Psoas muscle (tissue), 8 donors: ENCODE data around the gene MICOS13. TPM values are rescaled to one million over a fixed set of nuclear protein-coding genes. Genes with fewer than 3 reads are reported as not detected.

ENCODE experiments used
- ATAC-seq, 4 donors: fragments of 200-7000 bp; cut with Tn5 transposase; one replicate each; pipeline ENCODE4 v1.9.1; 2020; ENCODE audit warnings: moderate library complexity in 3 of 4, mild to moderate bottlenecking in 2 of 4
- DNase-seq, 2 donors: peaks; one replicate each; pipeline ENCODE4 v3.0.0-alpha.2; 2020
- H3K27ac ChIP-seq: fragments of 200-600 bp; one replicate; pipeline ENCODE4 v1.8.0; 2022
- H3K27me3 ChIP-seq, 3 donors: fragments of 200-600 bp in 1 of 3; one replicate each; pipeline versions ENCODE4 v1.6.1 to v1.8.0; 2013 to 2022; ENCODE audit warnings: low read length in 2 of 3, mild to moderate bottlenecking in 2 of 3, moderate library complexity in 1 of 3; ENCODE audit not compliant: insufficient read depth in 3 of 3
- H3K36me3 ChIP-seq, 2 donors: fragments of 200-600 bp in 1 of 2; one replicate each; pipeline versions ENCODE4 v1.6.1 to v1.8.0; 2013 to 2022; ENCODE audit warnings: low read depth in 1 of 2, mild to moderate bottlenecking in 1 of 2, moderate library complexity in 1 of 2; ENCODE audit not compliant: insufficient read depth in 1 of 2
- H3K4me1 ChIP-seq: fragments of 200-600 bp; one replicate; pipeline ENCODE4 v1.8.0; 2022
- H3K4me3 ChIP-seq: fragments of 200-600 bp; one replicate; pipeline ENCODE4 v1.8.0; 2022; ENCODE audit warnings: mild to moderate bottlenecking
- H3K9me3 ChIP-seq: fragments of 200-600 bp; one replicate; pipeline ENCODE4 v1.8.0; 2022
- WGBS, 3 donors: extraction: QIAGEN DNeasy Blood & Tissue Kit; methylation state at CpG; one replicate each; pipeline versions ENCODE4 v1.1.6 to v1.1.7; 2013; 5-methylcytosine and 5-hydroxymethylcytosine counted together
- intact Hi-C, 2 donors: fragments of 100-400 bp; cut with DNase I; formaldehyde crosslinking; loops; one replicate each; pipeline versions ENCODE4 v1.11.0 to v1.14.2; 2022
- polyA plus RNA-seq, 3 donors: library from polyadenylated mRNA; stranded (reverse); fragments of 200-250 nt; gene quantifications; one replicate each; pipeline ENCODE4 v1.2.3, GENCODE V29; 2013
- total RNA-seq, 4 donors: library from RNA; stranded (reverse); fragmentation: NEBNext Ultra II Directional in 2 of 4; extraction: Animal tissue kit (Norgen Biotek cat#: 25700) in 2 of 4; gene quantifications; one replicate each; pipeline versions ENCODE4 v1.2.1 to v1.2.4, GENCODE V29; 2021 to 2023
- TF ChIP-seq, protein P1 (sequence below): fragments of 200-600 bp; IDR thresholded peaks from one replicate; pipeline ENCODE4 v1.8.0; 2022; ENCODE audit warnings: antibody characterized with exemption
- donor health status: healthy with polysubstance abuse.
- donor health status: DM: no; HTN: no; CAD: no; lungs with moderate emphysema.
- donor health status: Bipolar disorder and iron deficiency.
- donor health status: healthy.
- donor health status: DM: yes; HTN: yes; CAD: no.
- donor health status: DM: no; HTN: no; CAD: no.
- donor health status: DM: no; HTN: no; CAD: no.
- donor health status: DM: yes; HTN: yes; CAD: no.

The MICOS13 gene
- total and polyA plus RNA-seq, 7 donors = 103 to 245 (median 133) TPM

- ATAC-seq (no peak), DNase-seq (no peak)
Measured at GRCh38 chr19:5694956-5695648, 14.8 kb upstream of the MICOS13 start.

DNA sequence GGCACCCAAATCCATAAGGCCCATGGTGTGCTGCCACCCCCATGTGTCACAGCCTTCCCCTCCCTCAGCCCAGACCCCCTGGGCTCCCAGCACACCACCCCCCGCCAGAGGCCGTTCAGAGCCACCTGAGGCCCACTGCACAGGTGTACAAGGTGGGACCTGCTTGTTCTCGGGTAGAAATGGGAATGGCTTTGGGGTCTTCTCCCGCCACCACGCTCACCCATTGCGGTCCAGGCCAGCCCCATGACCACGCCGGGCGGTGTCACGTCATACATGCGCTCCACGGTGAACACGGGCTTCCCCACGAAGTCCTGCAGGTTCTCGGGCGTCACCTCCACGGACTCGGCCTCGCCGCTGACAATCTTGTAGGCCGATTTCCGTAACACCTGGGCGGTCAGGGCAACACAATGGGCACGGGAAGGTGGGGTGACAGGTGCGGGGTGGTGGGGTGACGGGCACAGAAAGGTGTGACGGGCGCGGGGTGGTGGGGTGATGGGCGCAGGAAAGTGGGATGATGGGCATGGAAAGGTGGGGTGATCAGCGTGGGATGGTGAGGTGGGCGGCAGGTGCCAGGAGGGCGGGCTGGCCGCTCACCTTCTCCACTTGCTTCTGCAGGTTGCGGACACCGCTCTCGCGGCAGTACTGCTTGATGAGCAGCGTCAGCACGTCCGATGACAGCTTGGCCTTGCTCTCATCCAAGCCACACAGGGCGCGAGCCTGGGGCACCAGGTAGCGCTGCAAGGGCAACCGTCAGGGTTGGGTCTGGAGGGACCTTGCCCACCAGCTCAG, 14.0 kb upstream of the MICOS13 start:
- TF ChIP-seq, protein P1, sequence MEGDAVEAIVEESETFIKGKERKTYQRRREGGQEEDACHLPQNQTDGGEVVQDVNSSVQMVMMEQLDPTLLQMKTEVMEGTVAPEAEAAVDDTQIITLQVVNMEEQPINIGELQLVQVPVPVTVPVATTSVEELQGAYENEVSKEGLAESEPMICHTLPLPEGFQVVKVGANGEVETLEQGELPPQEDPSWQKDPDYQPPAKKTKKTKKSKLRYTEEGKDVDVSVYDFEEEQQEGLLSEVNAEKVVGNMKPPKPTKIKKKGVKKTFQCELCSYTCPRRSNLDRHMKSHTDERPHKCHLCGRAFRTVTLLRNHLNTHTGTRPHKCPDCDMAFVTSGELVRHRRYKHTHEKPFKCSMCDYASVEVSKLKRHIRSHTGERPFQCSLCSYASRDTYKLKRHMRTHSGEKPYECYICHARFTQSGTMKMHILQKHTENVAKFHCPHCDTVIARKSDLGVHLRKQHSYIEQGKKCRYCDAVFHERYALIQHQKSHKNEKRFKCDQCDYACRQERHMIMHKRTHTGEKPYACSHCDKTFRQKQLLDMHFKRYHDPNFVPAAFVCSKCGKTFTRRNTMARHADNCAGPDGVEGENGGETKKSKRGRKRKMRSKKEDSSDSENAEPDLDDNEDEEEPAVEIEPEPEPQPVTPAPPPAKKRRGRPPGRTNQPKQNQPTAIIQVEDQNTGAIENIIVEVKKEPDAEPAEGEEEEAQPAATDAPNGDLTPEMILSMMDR = no peak
- intact Hi-C loops = no loop called here
- Histone ChIP-seq H3K36me3 (peaks cover 10 to 70% of the 10 kb centered on the region in 2 donors), H3K27ac (no peak overlapping the region), H3K9me3 (no peaks in the 10 kb centered on the region), H3K4me3 (no peak overlapping the region), H3K4me1 (peaks cover 11% of the 10 kb centered on the region), H3K27me3 (no peaks in the 10 kb centered on the region)
- 88 to 90% (median 89%) methylated on average over 45 of the region's 45 CpGs for WGBS, 3 donors
- ATAC-seq (no peak), DNase-seq (no peak)

More at GRCh38 chr19:5694956-5695648, 14.8 kb upstream of the MICOS13 start:
- Histone ChIP-seq H3K36me3 (peaks cover 10 to 77% of the 10 kb centered on the region in 2 donors), H3K27ac (no peak overlapping the region), H3K4me3 (no peak overlapping the region), H3K9me3 (no peaks in the 10 kb centered on the region), H3K27me3 (no peaks in the 10 kb centered on the region), H3K4me1 (peaks cover 11% of the 10 kb centered on the region)
- intact Hi-C loops = no loop called here
- TF ChIP-seq, protein P1 = no peak
- 86 to 95% (median 91%) methylated on average over 8 of the region's 8 CpGs for WGBS, 3 donors

- H3K27me3 ChIP-seq = no peaks in the 10 kb centered on the region
- no peak overlapping the region for H3K4me3 ChIP-seq
- WGBS, 3 donors = 63 to 71% (median 64%) methylated on average over 36 to 39 of the region's 39 CpGs
- peaks cover 11% of the 10 kb centered on the region for H3K4me1 ChIP-seq
- ATAC-seq = no peak
- H3K27ac ChIP-seq = peak overlapping the region; percentile 91
- H3K36me3 ChIP-seq = peaks cover 10 to 61% of the 10 kb centered on the region in 2 donors
- H3K9me3 ChIP-seq = no peaks in the 10 kb centered on the region
- no peak for DNase-seq
- TF ChIP-seq, protein P1 = no peak
- intact Hi-C loops = no loop called here
Measured at GRCh38 chr19:5693195-5694166, 13.2 kb upstream of the MICOS13 start.

DNA sequence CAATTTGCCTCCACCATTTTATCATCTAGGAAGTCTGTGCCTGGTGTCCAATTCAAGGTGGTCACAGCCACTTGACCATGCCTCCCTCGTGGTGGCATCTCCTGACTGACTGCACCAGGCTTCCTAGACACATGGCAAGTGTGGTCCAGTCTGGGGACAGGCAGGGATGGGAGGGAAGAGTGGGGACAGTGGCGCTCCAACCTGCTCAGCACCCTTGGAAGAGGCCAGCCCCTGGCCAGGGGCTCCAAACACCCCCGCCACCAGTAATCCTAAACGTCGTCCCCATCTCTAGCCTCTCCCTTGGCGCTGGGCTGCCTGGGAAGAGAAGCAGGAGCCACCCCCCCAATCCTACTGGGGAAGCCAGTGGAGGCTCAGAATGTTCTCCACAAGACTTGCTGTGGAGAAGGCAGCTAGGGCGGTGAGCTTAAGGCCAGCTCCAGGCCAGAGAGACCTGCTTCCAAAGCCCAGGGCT, 12.4 kb upstream of the MICOS13 start:
- Histone ChIP-seq H3K27me3 (no peaks in the 10 kb centered on the region), H3K27ac (peak overlapping the region; percentile 91), H3K4me1 (peaks cover 11% of the 10 kb centered on the region), H3K36me3 (peaks cover 10 to 56% of the 10 kb centered on the region in 2 donors), H3K4me3 (no peak overlapping the region), H3K9me3 (no peaks in the 10 kb centered on the region)
- TF ChIP-seq, protein P1 = no peak
- intact Hi-C loops = no loop called here
- DNase-seq = no peak
- ATAC-seq = no peak
- WGBS, 3 donors = 61 to 73% (median 68%) methylated on average over 7 of the region's 7 CpGs
